Measurements from ENCODE around the gene PARPBP. TPM values are rescaled to one million over a fixed set of nuclear protein-coding genes. Genes with fewer than 3 reads are reported as not detected.
"Not testable (repeated sequence)": the region's sequence is repeated elsewhere in the genome, so short reads cannot be mapped to it uniquely, and the experiment has no call there.

Gene PARPBP
- total RNA-seq, 1 experiment from 2014 or later, result 15.1 TPM

GRCh38 chr12:102232446-102232845 is 112.5 kb downstream of the PARPBP start:
- intact Hi-C loops (cut with micrococcal nuclease), result no loop called here
- no peak overlapping the region for H3K4me3 Mint-ChIP-seq (ENCODE audit: unreplicated experiment)
- H3K36me3 Mint-ChIP-seq (ENCODE audit: insufficient read depth, unreplicated experiment), result no peaks in the 10 kb centered on the region
- H3K4me1 Mint-ChIP-seq (ENCODE audit: insufficient read depth, unreplicated experiment), result no peaks in the 10 kb centered on the region
- peaks cover 2% of the 10 kb centered on the region for H3K9me3 Mint-ChIP-seq (ENCODE audit: unreplicated experiment)
- no TSS peak for BruUV-seq (replicated peaks)
- DNase-seq (ENCODE audit: unreplicated experiment), result no peak
- CTCF ChIA-PET, result interaction anchor here (1.4 kb wide), 1 partner anchor 10 kb away, joined by 3 read pairs; no protein-coding TSS in a partner anchor
- no peak for TF ChIP-seq CTCF (IDR thresholded peaks at IDR 0.05; ENCODE audit: unreplicated experiment)
- no peak overlapping the region for H3K27ac Mint-ChIP-seq (ENCODE audit: low read depth, unreplicated experiment)
- POLR2A ChIA-PET, result no interaction called here
- no peaks in the 10 kb centered on the region for H3K27me3 Mint-ChIP-seq (ENCODE audit: insufficient read depth, unreplicated experiment)

- BruUV-seq (replicated peaks), result no TSS peak
- ChIA-PET CTCF (interaction anchor here (0.7 kb wide), 1 partner anchor 11 kb away, joined by 3 read pairs; no protein-coding TSS in a partner anchor), POLR2A (no interaction called here)
- TF ChIP-seq CTCF (IDR thresholded peaks at IDR 0.05; ENCODE audit: unreplicated experiment), result no peak
- DNase-seq (ENCODE audit: unreplicated experiment), result no peak
- no peak overlapping the region for H3K27ac Mint-ChIP-seq (ENCODE audit: low read depth, unreplicated experiment)
- no peak overlapping the region for H3K4me3 Mint-ChIP-seq (ENCODE audit: unreplicated experiment)
- no peaks in the 10 kb centered on the region for H3K4me1 Mint-ChIP-seq (ENCODE audit: insufficient read depth, unreplicated experiment)
- peaks cover 7% of the 10 kb centered on the region for H3K9me3 Mint-ChIP-seq (ENCODE audit: unreplicated experiment)
- H3K36me3 Mint-ChIP-seq (ENCODE audit: insufficient read depth, unreplicated experiment), result no peaks in the 10 kb centered on the region
- no peaks in the 10 kb centered on the region for H3K27me3 Mint-ChIP-seq (ENCODE audit: insufficient read depth, unreplicated experiment)
- intact Hi-C loops (cut with micrococcal nuclease), result no loop called here
Observed at GRCh38 chr12:102234599-102234998, 114.6 kb downstream of the PARPBP start.

- H3K27ac Mint-ChIP-seq (ENCODE audit: low read depth, unreplicated experiment); POLR2A ChIA-PET; BruUV-seq (replicated peaks); DNase-seq (ENCODE audit: unreplicated experiment); intact Hi-C loops (cut with micrococcal nuclease); H3K4me1 Mint-ChIP-seq (ENCODE audit: insufficient read depth, unreplicated experiment); H3K36me3 Mint-ChIP-seq (ENCODE audit: insufficient read depth, unreplicated experiment); H3K27me3 Mint-ChIP-seq (ENCODE audit: insufficient read depth, unreplicated experiment); H3K4me3 Mint-ChIP-seq (ENCODE audit: unreplicated experiment): not testable (repeated sequence)
- peaks cover 12% of the 10 kb centered on the region for H3K9me3 Mint-ChIP-seq (ENCODE audit: unreplicated experiment)
- CTCF ChIA-PET, result interaction anchor here (0.6 to 0.7 kb wide), 2 partner anchors 322 to 708 kb away, joined by 3 read pairs; no protein-coding TSS in a partner anchor
Observed at GRCh38 chr12:102240859-102241258, 120.9 kb downstream of the PARPBP start.

Other genes with a start within 250 kb of the PARPBP start
- 8.7 and 10.1 TPM in 2 replicates for gene DRAM1, start 242.6 kb upstream of the PARPBP start, total RNA-seq (2022)
- gene WASHC3, start 58.2 kb upstream of the PARPBP start, total RNA-seq (2022), result 29.4 and 38.0 TPM in 2 replicates
- gene NUP37, start 69 bp upstream of the PARPBP start, total RNA-seq (2022), result 21.5 and 32.3 TPM in 2 replicates
- not detected in 2 replicates for gene PMCH, start 77.7 kb downstream of the PARPBP start, total RNA-seq (2022)

Measured in MCF 10A (cell line).